GM18870 (cell line): Measurements from ENCODE around the gene PRX.
A peak's percentile ranks its signal among the peaks of the same experiment; 100 is the strongest.
"Not testable (repeated sequence)": the region's sequence is repeated elsewhere in the genome, so short reads cannot be mapped to it uniquely, and the experiment has no call there.

ENCODE experiments used
- ATAC-seq: cut with Tn5 transposase; IDR thresholded peaks from one replicate; pipeline ENCODE4 v1.9.1; 2021; ENCODE audit warnings: moderate library complexity; ENCODE audit not compliant: unreplicated experiment

PRX gene

GRCh38 chr19:40442328-40443130 is 29.4 kb upstream of the PRX start:
- no peak for ATAC-seq

GRCh38 chr19:40441719-40442253 is 28.6 kb upstream of the PRX start:
- ATAC-seq, result no peak

GRCh38 chr19:40438284-40438683 is 25.1 kb upstream of the PRX start:
- no peak for ATAC-seq

GRCh38 chr19:40433391-40434216 is 20.4 kb upstream of the PRX start:
- ATAC-seq, result no peak

GRCh38 chr19:40432760-40433159 is 19.6 kb upstream of the PRX start:
- not testable (repeated sequence) for ATAC-seq

GRCh38 chr19:40431698-40432097 is 18.5 kb upstream of the PRX start:
- ATAC-seq, result no peak

GRCh38 chr19:40430242-40430641 is 17.1 kb upstream of the PRX start:
- not testable (repeated sequence) for ATAC-seq

GRCh38 chr19:40428197-40428596 is 15.0 kb upstream of the PRX start:
- not testable (repeated sequence) for ATAC-seq

GRCh38 chr19:40425450-40426287 is 12.5 kb upstream of the PRX start, which contains the start of gene SERTAD1:
SERTAD1 (minus strand) TSS chr19:40425992; CDS start chr19:40423546, 2,446 bp downstream.
- ATAC-seq, result peak; percentile 77

GRCh38 chr19:40424637-40425449 is 11.7 kb upstream of the PRX start:
- ATAC-seq, result no peak

- no peak for ATAC-seq
These were observed 10.8 kb upstream of the PRX start for GRCh38 chr19:40423938-40424337.

- no peak for ATAC-seq
These were observed 9.8 kb upstream of the PRX start for GRCh38 chr19:40422748-40423566.

- no peak for ATAC-seq
These were observed 9.0 kb upstream of the PRX start for GRCh38 chr19:40421993-40422747.

GRCh38 chr19:40420766-40421765 is 7.9 kb upstream of the PRX start:
- no peak for ATAC-seq

GRCh38 chr19:40420451-40420765 is 7.2 kb upstream of the PRX start:
- no peak for ATAC-seq

GRCh38 chr19:40419780-40420179 is 6.6 kb upstream of the PRX start:
- no peak for ATAC-seq

GRCh38 chr19:40419066-40419612 is 6.0 kb upstream of the PRX start:
- no peak for ATAC-seq
